Measurements from ENCODE around the gene UBE2E2. TPM values are rescaled to one million over a fixed set of nuclear protein-coding genes. Genes with fewer than 3 reads are reported as not detected.

Gene UBE2E2
- 11.8 and 13.9 TPM in 2 replicates for total RNA-seq

- Mint-ChIP-seq H3K4me1 (ENCODE audit: low read depth) (peaks cover 33% of the 10 kb centered on the region), H3K36me3 (ENCODE audit: low read depth) (no peaks in the 10 kb centered on the region), H3K9me3 (no peaks in the 10 kb centered on the region), H3K27me3 (ENCODE audit: insufficient read depth) (peaks cover 40% of the 10 kb centered on the region), H3K27ac (peak within 1 kb of the TSS; percentile 78), H3K4me3 (peak within 1 kb of the TSS; percentile 91)
- peak; percentile 47 for DNase-seq (ENCODE audit: low spot score)
- intact Hi-C loops (cut with micrococcal nuclease): loop anchor here (2.0 to 10.0 kb wide), 6 partner anchors 119 to 742 kb away; partner anchors contain the start of genes NKIRAS1, NR1D2 and RPL15
Observed at GRCh38 chr3:23202921-23203707, at the start of gene UBE2E2. UBE2E2 (plus strand) TSS chr3:23203327.

DNA sequence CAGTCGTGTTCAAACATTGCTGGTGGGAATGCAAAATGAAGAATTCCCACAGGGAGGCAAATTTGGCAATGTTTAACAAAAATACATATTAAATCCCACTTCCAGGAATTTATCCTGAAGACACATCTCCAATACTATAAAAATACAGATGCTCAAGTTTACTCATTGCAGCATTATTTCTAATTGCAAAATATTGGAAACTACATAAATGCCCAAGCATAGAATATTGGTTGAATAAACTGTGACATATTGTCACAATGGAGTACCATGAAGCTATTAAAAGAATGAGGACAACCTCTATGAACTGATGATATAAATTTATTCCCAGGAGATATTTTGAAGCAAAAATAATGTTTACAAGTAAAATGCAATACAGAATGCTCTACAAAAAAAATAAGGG lies 49.7 kb upstream of the UBE2E2 start:
- Mint-ChIP-seq H3K4me3 (no peak overlapping the region), H3K4me1 (ENCODE audit: low read depth) (no peaks in the 10 kb centered on the region)

DNA sequence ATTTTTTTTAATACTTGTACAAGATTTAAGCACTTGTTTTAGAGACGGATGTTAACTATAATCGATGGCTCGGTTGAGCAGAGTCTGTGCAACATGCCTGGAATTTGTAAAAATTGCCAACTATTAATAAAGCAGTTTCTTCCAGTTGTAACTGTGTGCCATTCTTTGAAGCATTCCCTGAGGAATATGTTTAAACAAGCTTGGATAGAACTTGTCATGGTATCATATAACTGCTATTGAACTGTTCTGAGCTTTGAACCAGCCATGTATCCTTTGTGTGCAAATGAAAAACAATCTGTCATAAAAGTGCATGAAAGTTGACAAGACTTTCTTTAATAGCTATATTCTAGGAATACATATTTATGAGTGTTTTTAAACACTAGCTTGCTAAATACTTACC lies 45.8 kb upstream of the UBE2E2 start:
- Mint-ChIP-seq H3K9me3 (no peaks in the 10 kb centered on the region), H3K4me1 (ENCODE audit: low read depth) (no peaks in the 10 kb centered on the region), H3K27me3 (ENCODE audit: insufficient read depth) (no peaks in the 10 kb centered on the region), H3K4me3 (no peak overlapping the region), H3K36me3 (ENCODE audit: low read depth) (no peaks in the 10 kb centered on the region), H3K27ac (no peak overlapping the region)
- intact Hi-C loops (cut with micrococcal nuclease): no loop called here
- no peak for DNase-seq (ENCODE audit: low spot score)

More for the DNA sequence above, 49.7 kb upstream of the UBE2E2 start:
- no peaks in the 10 kb centered on the region for H3K36me3 Mint-ChIP-seq (ENCODE audit: low read depth)
- no peaks in the 10 kb centered on the region for H3K27me3 Mint-ChIP-seq (ENCODE audit: insufficient read depth)
- DNase-seq (ENCODE audit: low spot score): no peak
- H3K9me3 Mint-ChIP-seq: no peaks in the 10 kb centered on the region
- no peak overlapping the region for H3K27ac Mint-ChIP-seq
- intact Hi-C loops (cut with micrococcal nuclease): no loop called here

DNA sequence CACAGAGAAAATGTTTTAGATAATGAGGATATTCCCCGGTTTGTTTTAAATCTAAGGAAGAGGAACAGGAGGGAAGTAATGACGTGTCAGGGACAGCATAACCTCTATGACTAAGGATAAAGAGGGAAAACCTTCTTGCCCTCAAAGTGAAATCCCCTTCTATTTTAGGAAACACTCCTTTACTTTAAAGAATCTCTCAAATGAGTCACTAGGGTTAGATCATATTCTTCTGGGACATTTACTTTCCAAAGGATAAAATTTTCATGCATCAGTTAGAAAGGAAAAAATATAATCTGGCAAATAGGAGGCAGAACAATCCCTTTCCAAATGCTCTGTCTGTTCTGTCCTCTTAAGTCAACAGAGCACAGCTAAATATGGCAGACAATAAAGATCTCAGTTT lies 43.2 kb upstream of the UBE2E2 start:
- Mint-ChIP-seq H3K27ac (no peak overlapping the region), H3K4me3 (no peak overlapping the region), H3K27me3 (ENCODE audit: insufficient read depth) (no peaks in the 10 kb centered on the region), H3K4me1 (ENCODE audit: low read depth) (no peaks in the 10 kb centered on the region), H3K9me3 (no peaks in the 10 kb centered on the region), H3K36me3 (ENCODE audit: low read depth) (no peaks in the 10 kb centered on the region)
- intact Hi-C loops (cut with micrococcal nuclease): no loop called here
- no peak for DNase-seq (ENCODE audit: low spot score)

GRCh38 chr3:23161308-23161707 lies 41.8 kb upstream of the UBE2E2 start:
- DNase-seq (ENCODE audit: low spot score): no peak
- Mint-ChIP-seq H3K27me3 (ENCODE audit: insufficient read depth) (no peaks in the 10 kb centered on the region), H3K27ac (no peak overlapping the region), H3K9me3 (no peaks in the 10 kb centered on the region), H3K4me3 (no peak overlapping the region), H3K36me3 (ENCODE audit: low read depth) (no peaks in the 10 kb centered on the region), H3K4me1 (ENCODE audit: low read depth) (no peaks in the 10 kb centered on the region)
- intact Hi-C loops (cut with micrococcal nuclease): no loop called here

DNA sequence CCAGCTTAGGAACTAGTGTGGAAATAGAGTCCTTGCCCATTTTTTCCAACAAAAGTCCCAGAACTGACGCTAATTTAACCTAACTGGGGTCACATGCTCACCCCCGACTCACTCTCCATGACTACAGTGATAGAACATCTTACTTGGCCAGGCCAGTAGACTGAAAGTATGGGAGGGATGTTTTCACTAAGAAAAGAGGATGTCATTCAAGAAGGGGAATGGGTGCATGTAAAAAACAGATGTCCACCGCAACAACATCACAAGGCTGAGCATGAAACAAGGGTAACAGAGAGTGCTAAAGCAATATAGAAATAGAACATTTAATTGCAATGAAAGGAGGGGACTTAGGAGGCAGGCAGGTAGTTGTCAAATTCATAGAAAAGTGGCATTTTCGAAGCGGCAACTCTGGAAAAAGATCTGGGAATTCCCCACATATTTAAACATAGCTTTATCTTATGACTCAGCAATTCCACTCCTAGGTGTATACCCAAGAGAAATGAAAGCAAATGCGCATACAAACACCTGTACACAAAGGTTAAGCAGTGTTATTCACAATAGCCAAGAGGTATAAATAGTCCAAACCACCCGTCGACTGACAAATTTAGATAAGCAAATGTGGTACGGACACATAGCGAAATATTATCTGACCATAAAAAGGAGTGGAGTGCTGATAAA lies 41.1 kb upstream of the UBE2E2 start:
- Mint-ChIP-seq H3K4me1 (ENCODE audit: low read depth) (no peaks in the 10 kb centered on the region), H3K27me3 (ENCODE audit: insufficient read depth) (no peaks in the 10 kb centered on the region), H3K27ac (no peak overlapping the region), H3K9me3 (no peaks in the 10 kb centered on the region), H3K4me3 (no peak overlapping the region), H3K36me3 (ENCODE audit: low read depth) (no peaks in the 10 kb centered on the region)
- DNase-seq (ENCODE audit: low spot score): no peak
- intact Hi-C loops (cut with micrococcal nuclease): no loop called here

- no peak for DNase-seq (ENCODE audit: low spot score)
- Mint-ChIP-seq H3K36me3 (ENCODE audit: low read depth) (no peaks in the 10 kb centered on the region), H3K4me1 (ENCODE audit: low read depth) (no peaks in the 10 kb centered on the region), H3K9me3 (no peaks in the 10 kb centered on the region), H3K27ac (no peak overlapping the region), H3K27me3 (ENCODE audit: insufficient read depth) (no peaks in the 10 kb centered on the region), H3K4me3 (no peak overlapping the region)
- intact Hi-C loops (cut with micrococcal nuclease): no loop called here
Observed at GRCh38 chr3:23162934-23163333, 40.2 kb upstream of the UBE2E2 start.

DNA sequence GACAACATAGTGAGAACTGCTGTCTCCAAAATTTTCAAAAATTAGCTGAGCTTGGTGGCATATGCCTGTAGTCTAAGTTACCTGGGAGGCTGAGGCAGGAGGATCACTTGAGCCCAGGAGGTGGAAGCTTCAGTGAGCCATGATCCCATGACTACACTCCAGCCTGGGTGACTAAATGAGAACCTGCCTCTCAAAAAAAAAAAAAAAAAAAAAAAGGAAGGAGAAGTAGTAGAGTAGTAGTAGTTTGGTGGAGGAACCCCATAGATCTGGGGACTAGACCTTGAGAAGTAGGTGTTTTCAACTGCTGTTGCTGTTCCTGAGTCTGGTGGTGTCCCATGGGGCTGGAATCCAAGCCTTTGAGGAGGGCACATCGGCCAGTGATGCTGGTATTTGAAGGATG lies 38.4 kb upstream of the UBE2E2 start:
- no peak for DNase-seq (ENCODE audit: low spot score)
- H3K4me1 Mint-ChIP-seq (ENCODE audit: low read depth): no peaks in the 10 kb centered on the region
- no peak overlapping the region for H3K27ac Mint-ChIP-seq
- H3K36me3 Mint-ChIP-seq (ENCODE audit: low read depth): no peaks in the 10 kb centered on the region
- no peaks in the 10 kb centered on the region for H3K9me3 Mint-ChIP-seq
- H3K27me3 Mint-ChIP-seq (ENCODE audit: insufficient read depth): no peaks in the 10 kb centered on the region
- no peak overlapping the region for H3K4me3 Mint-ChIP-seq
- intact Hi-C loops (cut with micrococcal nuclease): no loop called here

GRCh38 chr3:23165571-23165970 lies 37.6 kb upstream of the UBE2E2 start:
- Mint-ChIP-seq H3K27ac (no peak overlapping the region), H3K36me3 (ENCODE audit: low read depth) (no peaks in the 10 kb centered on the region), H3K9me3 (no peaks in the 10 kb centered on the region), H3K4me1 (ENCODE audit: low read depth) (no peaks in the 10 kb centered on the region), H3K27me3 (ENCODE audit: insufficient read depth) (no peaks in the 10 kb centered on the region), H3K4me3 (no peak overlapping the region)
- no peak for DNase-seq (ENCODE audit: low spot score)
- intact Hi-C loops (cut with micrococcal nuclease): no loop called here

GRCh38 chr3:23166276-23166675 lies 36.9 kb upstream of the UBE2E2 start:
- Mint-ChIP-seq H3K27me3 (ENCODE audit: insufficient read depth) (no peaks in the 10 kb centered on the region), H3K4me3 (no peak overlapping the region), H3K27ac (no peak overlapping the region), H3K4me1 (ENCODE audit: low read depth) (no peaks in the 10 kb centered on the region), H3K9me3 (no peaks in the 10 kb centered on the region), H3K36me3 (ENCODE audit: low read depth) (no peaks in the 10 kb centered on the region)
- DNase-seq (ENCODE audit: low spot score): no peak
- intact Hi-C loops (cut with micrococcal nuclease): no loop called here

DNA sequence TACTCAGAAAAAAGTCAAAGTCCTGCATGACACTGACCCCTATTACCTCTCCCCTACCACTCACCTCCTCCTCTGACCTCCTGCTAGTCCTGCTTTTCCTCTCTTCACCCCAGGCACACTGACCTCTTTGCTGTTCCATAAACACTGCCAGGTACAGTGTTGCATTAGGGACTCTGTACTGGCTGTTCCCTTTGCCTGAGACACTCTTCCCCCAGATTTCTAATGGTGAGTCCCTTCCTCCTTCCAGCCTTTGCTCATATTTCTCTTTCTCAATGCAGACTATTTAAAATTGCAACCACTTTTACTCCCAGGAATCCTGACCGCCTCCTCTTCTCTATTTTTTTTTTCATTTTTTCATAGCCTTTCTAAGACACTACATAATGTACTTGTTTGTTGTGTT lies 36.3 kb upstream of the UBE2E2 start:
- intact Hi-C loops (cut with micrococcal nuclease): no loop called here
- Mint-ChIP-seq H3K9me3 (no peaks in the 10 kb centered on the region), H3K4me3 (no peak overlapping the region), H3K4me1 (ENCODE audit: low read depth) (no peaks in the 10 kb centered on the region), H3K27me3 (ENCODE audit: insufficient read depth) (no peaks in the 10 kb centered on the region), H3K27ac (no peak overlapping the region), H3K36me3 (ENCODE audit: low read depth) (no peaks in the 10 kb centered on the region)
- no peak for DNase-seq (ENCODE audit: low spot score)

DNA sequence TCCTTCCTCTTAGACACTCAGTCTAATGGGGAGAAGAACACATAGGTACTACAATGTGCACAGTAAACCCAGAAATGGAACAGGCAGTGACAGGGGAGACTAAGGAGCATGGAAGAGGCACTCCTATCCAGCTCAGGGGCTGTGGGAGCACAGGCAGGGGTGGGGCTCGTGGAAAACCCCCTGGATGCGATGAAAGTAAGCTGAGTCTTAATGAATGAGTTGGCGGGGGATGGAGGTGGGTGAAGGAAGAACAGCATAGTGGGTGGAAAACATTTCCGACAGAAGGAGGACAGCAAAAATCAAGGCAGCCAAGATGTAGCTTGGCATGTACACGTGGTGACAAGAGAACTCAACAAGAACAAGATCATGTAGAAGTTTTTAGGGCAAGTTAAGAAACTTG lies 33.6 kb upstream of the UBE2E2 start:
- intact Hi-C loops (cut with micrococcal nuclease): no loop called here
- Mint-ChIP-seq H3K36me3 (ENCODE audit: low read depth) (no peaks in the 10 kb centered on the region), H3K9me3 (no peaks in the 10 kb centered on the region), H3K4me3 (no peak overlapping the region), H3K27me3 (ENCODE audit: insufficient read depth) (no peaks in the 10 kb centered on the region), H3K27ac (no peak overlapping the region), H3K4me1 (ENCODE audit: low read depth) (no peaks in the 10 kb centered on the region)
- no peak for DNase-seq (ENCODE audit: low spot score)

DNA sequence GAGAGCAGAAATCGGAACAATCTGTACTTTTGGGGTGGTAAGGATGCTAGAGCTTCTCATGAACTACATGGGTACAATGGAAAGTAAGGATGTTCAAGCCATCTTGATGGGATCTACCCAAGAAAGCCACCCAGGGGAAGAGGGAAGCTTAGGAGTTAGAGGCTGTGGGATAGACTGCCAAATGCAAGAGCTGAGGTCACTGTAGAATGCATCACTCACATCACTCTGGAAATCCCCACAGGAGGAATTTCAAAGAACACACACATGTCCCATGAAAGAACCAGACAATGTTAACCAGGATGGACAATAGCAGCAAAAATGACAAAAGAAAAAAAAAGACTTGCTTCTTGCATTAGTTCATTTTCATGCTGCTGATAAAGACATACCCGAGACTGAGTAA lies 32.8 kb upstream of the UBE2E2 start:
- Mint-ChIP-seq H3K36me3 (ENCODE audit: low read depth) (no peaks in the 10 kb centered on the region), H3K4me3 (no peak overlapping the region), H3K9me3 (no peaks in the 10 kb centered on the region), H3K27me3 (ENCODE audit: insufficient read depth) (no peaks in the 10 kb centered on the region), H3K27ac (no peak overlapping the region), H3K4me1 (ENCODE audit: low read depth) (no peaks in the 10 kb centered on the region)
- intact Hi-C loops (cut with micrococcal nuclease): no loop called here
- DNase-seq (ENCODE audit: low spot score): no peak

Data from activated T-helper 1 cell treated with anti-CD3 and anti-CD28 coated beads, Interleukin-12 subunit alpha, Interleukin-12 subunit beta, Interleukin-2, Interleukin-4 antibody, amounts not matched to agents 30 ng/mL and 10 ng/mL and 1 ng/mL, durations not matched to agents 14 hours and 24 hours and 36 hours (primary cell).